ENCODE results near the gene MTMR1.

DNA sequence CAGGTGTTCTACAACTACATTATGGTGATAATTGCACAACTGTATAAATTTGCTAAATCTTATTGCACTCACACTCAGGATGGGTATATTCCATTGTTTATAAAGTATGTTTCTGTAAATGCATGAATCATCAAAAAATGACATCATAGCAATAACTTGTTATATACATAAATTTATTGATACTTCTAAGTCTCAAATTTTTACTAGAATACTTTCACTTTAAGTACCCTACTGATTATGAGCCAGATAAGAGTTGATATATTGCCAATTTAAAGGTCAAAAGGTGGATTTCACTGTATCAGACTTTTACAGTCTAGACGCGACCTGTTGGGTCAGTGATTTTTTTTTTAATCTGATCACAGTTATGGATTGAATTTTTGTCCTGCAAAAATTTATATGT, 37.4 kb upstream of the MTMR1 start:
- TF ChIP-seq, protein P1, sequence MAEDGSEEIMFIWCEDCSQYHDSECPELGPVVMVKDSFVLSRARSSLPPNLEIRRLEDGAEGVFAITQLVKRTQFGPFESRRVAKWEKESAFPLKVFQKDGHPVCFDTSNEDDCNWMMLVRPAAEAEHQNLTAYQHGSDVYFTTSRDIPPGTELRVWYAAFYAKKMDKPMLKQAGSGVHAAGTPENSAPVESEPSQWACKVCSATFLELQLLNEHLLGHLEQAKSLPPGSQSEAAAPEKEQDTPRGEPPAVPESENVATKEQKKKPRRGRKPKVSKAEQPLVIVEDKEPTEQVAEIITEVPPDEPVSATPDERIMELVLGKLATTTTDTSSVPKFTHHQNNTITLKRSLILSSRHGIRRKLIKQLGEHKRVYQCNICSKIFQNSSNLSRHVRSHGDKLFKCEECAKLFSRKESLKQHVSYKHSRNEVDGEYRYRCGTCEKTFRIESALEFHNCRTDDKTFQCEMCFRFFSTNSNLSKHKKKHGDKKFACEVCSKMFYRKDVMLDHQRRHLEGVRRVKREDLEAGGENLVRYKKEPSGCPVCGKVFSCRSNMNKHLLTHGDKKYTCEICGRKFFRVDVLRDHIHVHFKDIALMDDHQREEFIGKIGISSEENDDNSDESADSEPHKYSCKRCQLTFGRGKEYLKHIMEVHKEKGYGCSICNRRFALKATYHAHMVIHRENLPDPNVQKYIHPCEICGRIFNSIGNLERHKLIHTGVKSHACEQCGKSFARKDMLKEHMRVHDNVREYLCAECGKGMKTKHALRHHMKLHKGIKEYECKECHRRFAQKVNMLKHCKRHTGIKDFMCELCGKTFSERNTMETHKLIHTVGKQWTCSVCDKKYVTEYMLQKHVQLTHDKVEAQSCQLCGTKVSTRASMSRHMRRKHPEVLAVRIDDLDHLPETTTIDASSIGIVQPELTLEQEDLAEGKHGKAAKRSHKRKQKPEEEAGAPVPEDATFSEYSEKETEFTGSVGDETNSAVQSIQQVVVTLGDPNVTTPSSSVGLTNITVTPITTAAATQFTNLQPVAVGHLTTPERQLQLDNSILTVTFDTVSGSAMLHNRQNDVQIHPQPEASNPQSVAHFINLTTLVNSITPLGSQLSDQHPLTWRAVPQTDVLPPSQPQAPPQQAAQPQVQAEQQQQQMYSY (CRISPR knock-in tag; IDR thresholded peaks at IDR 0.05): no peak
- no peak for TF ChIP-seq MXD4 (CRISPR knock-in tag; IDR thresholded peaks at IDR 0.05; ENCODE audit: borderline replicate concordance)
- TF ChIP-seq NFYB (CRISPR knock-in tag; conservative IDR thresholded peaks at IDR 0.05; ENCODE audit: low read depth): no peak
- no peak for TF ChIP-seq TCF7 (CRISPR knock-in tag; IDR thresholded peaks at IDR 0.05; ENCODE audit: low read depth)
- TF ChIP-seq, protein P2, sequence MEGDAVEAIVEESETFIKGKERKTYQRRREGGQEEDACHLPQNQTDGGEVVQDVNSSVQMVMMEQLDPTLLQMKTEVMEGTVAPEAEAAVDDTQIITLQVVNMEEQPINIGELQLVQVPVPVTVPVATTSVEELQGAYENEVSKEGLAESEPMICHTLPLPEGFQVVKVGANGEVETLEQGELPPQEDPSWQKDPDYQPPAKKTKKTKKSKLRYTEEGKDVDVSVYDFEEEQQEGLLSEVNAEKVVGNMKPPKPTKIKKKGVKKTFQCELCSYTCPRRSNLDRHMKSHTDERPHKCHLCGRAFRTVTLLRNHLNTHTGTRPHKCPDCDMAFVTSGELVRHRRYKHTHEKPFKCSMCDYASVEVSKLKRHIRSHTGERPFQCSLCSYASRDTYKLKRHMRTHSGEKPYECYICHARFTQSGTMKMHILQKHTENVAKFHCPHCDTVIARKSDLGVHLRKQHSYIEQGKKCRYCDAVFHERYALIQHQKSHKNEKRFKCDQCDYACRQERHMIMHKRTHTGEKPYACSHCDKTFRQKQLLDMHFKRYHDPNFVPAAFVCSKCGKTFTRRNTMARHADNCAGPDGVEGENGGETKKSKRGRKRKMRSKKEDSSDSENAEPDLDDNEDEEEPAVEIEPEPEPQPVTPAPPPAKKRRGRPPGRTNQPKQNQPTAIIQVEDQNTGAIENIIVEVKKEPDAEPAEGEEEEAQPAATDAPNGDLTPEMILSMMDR (IDR thresholded peaks at IDR 0.05): no peak
- no peak for TF ChIP-seq CREB1 (CRISPR knock-in tag; IDR thresholded peaks at IDR 0.05)
- TF ChIP-seq ZNF396 (CRISPR knock-in tag; IDR thresholded peaks at IDR 0.05; ENCODE audit: borderline replicate concordance): no peak
- no peak for TF ChIP-seq FOXP1 (CRISPR knock-in tag; IDR thresholded peaks at IDR 0.05; ENCODE audit: borderline replicate concordance)
- no peak for TF ChIP-seq SMAD4 (CRISPR knock-in tag; IDR thresholded peaks at IDR 0.05)
- TF ChIP-seq, protein P3, sequence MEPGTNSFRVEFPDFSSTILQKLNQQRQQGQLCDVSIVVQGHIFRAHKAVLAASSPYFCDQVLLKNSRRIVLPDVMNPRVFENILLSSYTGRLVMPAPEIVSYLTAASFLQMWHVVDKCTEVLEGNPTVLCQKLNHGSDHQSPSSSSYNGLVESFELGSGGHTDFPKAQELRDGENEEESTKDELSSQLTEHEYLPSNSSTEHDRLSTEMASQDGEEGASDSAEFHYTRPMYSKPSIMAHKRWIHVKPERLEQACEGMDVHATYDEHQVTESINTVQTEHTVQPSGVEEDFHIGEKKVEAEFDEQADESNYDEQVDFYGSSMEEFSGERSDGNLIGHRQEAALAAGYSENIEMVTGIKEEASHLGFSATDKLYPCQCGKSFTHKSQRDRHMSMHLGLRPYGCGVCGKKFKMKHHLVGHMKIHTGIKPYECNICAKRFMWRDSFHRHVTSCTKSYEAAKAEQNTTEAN (CRISPR knock-in tag; IDR thresholded peaks at IDR 0.05): no peak
- TF ChIP-seq FOXK1 (CRISPR knock-in tag; IDR thresholded peaks at IDR 0.05): no peak
- TF ChIP-seq ZNF423 (CRISPR knock-in tag; IDR thresholded peaks at IDR 0.05): no peak
- no peak for TF ChIP-seq ZNF232 (CRISPR knock-in tag; IDR thresholded peaks at IDR 0.05)

Measured in WTC11 (cell line).